ENCODE measurements around the gene RASGRF2. TPM values are rescaled to one million over a fixed set of nuclear protein-coding genes. Genes with fewer than 3 reads are reported as not detected.

RASGRF2 gene
- total RNA-seq, 1 donor from 2014 or later, result 2.1 TPM

DNA sequence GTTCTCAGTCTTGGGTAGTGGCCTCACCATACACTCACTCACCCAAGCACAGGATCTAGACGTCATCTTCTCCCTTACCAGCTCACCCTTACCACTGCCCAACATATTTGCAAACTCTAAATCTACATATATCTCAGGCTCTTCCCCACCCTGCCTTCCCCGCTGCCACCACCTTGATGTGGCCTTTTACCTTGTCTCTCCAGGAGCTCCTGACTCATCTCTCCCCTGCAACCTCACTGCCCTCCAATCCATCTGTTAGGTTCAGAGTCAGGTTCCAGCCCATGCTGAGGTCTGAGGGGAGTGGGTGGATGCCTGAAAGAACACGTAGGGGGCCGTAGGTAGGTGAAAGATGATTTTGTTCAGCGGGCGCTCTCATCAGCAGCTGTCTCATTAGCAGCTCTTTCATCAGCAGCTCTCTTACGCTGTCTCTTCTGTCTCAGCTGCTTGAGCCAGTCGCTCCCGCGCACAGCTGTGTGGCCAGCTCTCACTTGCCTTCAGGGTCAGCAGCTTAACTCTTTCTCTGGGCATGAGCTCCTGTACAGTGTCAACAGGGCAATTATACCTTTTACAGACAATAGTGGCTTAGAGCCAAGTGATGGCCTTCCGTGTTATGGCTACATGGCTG, 249.8 kb downstream of the RASGRF2 start:
- no peak for DNase-seq

DNA sequence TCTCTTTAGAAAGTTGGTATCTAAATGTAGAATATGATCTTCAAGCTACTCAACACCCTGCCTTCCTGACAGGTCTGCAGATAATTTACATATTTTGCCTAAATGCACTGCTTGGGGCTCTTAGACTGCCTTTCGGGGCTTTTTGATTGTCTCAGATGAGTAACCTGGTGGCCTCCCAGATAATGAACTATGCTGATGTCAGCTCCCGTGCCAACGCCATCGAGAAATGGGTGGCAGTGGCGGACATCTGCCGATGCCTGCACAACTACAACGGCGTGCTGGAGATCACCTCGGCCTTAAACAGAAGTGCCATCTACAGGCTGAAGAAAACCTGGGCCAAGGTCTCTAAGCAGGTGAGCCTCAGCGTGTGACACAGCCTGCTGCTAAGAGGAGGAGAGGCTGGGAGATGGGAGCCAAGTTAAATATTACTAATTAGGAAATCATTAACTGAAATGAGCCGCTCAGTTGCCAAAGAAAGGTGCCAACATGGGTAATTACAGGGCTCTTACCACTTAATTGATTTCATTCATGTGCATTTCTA, 252.1 kb downstream of the RASGRF2 start:
- no peak for DNase-seq

DNA sequence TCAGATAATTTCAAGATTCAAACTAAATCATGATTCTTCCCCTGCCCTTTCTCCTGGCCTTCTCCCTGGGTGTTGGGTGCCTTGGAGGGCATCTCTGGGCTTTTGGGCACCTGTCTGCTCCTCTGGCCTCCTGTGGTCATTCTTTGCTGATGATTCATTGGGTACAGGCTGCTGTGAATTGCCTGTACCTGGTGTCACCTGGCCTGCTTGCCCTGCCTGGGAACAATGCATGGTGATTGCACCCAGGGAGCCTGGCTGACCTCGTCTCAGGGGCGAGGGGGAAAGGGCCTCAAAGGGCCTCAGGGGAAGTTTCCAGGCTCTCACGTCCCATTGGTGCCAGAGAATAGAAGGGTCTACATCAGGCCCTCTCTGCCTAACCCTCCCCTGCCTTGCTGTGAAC, 252.9 kb downstream of the RASGRF2 start:
- DNase-seq, result no peak

DNA sequence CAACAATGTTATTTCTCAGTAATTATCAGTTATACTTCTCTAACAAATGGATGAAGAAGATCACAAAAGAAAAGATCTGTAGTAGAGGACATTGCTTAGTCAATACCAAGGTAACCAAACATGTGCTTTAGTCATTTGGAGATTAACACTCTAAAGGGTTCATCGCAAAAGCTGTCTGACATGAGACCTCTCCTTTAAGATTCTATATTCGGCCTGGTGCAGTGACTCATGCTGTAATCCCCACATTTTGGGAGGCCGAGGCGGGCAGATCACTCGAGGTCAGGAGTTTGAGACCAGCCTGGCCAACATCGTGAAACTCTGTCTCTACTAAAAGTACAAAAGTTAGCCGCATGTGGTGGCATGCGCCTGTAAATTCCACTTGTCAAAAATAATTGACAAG, 254.7 kb downstream of the RASGRF2 start:
- no peak for DNase-seq

DNA sequence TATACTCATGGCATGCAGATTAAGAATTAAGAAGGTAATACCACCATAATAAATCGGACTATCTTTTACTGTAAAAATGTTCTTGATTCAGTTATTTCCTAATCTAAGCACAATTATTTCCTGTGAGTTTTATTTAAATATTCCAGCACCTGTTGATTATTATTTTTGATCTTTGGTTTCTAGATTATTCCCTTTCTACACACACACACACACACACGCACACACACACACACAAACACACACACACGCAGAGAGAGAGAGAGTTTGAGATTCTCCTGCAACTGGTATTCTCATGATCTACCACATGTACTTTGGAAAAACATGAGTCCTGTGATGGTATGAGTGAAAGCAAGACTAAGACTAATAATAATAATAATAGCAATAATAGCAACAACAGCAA, 256.0 kb downstream of the RASGRF2 start:
- DNase-seq, result no peak

DNA sequence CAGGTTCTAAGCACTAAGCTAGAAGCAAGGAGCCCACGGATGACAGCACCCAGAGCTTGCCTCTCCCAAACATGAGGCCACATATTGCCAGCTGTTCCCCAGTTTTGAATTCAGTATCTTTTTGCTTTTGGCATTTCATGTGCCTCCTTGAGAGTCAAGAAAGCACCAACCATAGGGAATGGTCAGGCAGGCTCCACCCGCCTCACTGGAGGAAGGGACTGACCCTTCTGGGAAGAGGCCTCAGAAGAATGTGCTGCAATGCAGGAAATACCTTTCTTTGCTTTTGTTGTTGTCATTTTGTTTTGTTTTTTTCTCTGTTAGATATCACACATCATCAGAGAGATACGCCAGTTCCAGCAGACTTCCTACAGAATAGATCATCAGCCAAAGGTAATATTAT, 259.2 kb downstream of the RASGRF2 start:
- no peak for DNase-seq

- DNase-seq, result no peak
These were observed 262.1 kb downstream of the RASGRF2 start for GRCh38 chr5:81222285-81222684.

DNA sequence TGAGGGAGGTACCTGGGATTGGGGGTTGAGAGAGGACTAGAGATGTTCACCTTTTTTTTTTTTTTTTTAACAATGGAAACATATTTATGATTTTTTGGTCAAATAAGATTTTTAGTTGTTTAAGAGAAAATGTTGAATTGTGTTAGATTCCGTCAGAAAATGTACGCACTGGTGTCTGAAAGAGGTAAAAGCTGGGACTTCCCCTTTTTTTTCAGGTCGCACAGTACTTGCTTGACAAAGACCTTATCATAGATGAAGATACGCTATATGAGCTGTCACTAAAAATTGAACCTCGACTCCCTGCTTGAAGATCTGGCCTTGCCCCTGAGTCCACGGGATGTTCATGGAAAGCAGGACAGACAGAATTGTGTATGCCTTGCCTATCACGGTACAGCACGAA, 265.3 kb downstream of the RASGRF2 start:
- no peak for DNase-seq

- no peak for DNase-seq
These were observed 266.1 kb downstream of the RASGRF2 start for GRCh38 chr5:81226286-81226685.

- no peak for DNase-seq
These were observed 266.8 kb downstream of the RASGRF2 start for GRCh38 chr5:81226949-81227348.

GRCh38 chr5:81228084-81228483, 267.9 kb downstream of the RASGRF2 start:
- DNase-seq, result no peak

- no peak for DNase-seq
These were observed 270.3 kb downstream of the RASGRF2 start for GRCh38 chr5:81230416-81230815.

DNA sequence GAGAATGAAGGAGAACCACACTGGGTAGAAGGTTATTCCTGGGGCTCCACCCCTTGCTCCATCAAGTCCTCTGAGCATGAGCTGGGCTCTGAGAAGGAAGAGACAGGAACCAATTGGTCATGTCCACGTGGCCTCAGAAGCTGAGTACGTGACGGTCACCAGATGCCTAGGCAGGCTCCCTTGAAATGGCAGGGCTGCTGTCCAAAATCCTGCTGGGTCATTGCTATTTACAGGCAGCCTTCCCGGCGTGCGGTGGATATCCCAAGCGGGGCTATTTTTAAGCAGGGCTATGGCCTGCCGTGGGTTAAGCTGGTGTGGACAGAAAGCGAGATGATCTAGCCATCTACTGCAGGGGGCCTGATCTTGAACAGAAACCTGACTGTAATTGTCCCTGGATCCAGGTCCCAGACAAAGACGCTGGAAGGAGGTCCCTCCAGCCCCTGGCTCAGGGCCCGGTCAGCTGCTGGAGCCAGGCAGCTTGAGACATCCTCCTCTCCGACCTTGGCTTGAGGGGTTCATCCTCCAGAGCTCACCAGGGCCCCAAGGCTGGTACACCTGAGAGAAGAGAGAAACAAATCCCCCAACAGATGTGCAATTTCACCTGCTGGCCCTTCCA, 272.4 kb downstream of the RASGRF2 start:
- DNase-seq, result no peak

DNA sequence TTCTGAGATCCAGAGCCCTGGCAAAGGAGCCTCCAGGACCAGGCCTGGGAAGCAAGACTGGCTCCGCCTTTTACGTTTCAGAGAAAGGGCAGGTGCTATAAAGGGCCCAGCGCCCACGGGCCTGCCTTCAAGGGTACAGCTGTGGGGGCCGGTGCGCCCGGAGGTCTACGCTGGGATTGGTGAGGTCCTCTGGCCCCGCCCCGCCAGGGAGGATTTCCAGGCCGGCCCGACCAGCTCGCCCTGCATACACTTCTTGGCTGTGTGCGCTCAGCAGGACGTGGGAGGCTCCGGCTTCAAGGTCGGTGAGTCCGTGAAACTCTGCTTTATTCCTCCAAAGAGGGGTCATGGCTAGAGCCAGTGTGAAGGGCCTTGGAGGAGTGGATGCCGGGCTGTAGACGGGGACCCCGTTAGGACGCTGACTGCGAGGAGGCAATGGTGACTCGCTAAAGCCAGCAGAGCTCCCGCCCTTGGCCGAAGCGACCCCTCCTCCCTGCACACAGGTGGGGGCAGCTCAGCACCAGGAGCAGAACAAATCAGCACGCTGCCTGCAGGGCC, 273.0 kb downstream of the RASGRF2 start, which contains the start of gene CKMT2:
Gene CKMT2 (plus strand): TSS at position 243 of the 555 bp plus-strand sequence. CDS start 17,811 bp downstream, outside the sequence.
- DNase-seq, result no peak

DNA sequence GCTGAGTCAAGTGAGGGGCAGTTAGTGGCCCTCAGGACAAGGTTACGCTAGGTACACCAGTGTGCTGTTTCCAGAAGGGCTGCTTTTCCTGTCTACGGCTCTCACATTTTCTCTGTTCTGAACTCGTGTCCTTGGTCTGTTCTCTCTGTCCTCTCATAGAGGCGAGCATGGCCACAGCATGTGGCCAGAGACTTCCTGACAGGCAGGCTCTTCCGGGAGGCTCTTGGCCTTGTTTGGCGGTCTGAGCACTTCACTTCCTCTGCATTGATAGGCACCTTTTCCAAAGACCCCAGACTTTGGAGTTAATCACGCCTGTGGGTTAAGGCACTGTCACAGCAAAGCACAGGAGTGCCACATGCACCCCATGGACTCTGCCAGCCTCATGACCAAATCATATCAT, 274.1 kb downstream of the RASGRF2 start:
- DNase-seq, result no peak

GRCh38 chr5:81234801-81235200, 274.6 kb downstream of the RASGRF2 start:
- no peak for DNase-seq

DNA sequence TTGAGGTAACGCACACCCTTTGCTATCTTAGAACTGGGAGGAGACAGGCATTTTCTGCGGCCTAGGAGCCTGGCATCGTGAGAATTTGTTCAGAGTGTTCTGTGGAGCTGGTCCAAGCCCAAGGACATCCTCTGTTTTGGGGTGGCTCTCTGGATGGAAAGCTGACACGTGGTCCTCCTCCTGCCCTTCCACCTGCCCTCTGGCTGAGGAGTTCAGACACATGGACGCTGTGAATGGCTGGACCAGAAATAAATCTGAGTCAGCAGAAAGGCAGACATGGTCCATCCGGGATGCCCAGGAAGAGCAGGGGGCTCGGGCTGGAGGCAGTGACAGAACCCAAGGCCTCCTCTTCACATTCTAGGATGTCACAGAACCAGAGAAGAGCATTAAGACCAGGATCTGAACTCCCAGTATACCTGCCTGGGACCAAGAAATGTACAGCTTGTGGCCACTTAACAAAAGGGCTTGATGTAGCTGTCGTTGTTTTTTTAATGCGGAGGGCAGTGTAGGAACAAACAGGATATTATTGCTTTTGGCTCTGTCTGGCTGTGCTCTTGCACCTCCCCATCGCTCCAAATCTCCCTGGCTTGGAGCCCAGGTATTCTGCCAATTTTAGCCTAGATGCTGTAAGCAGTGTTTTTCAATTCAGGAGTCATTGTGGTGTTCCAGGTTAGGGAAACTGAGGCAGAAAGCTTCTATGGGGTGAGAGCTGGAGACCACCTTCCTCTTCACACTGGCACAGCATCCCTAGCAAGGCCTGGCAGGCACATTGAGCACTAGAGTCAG, 275.3 kb downstream of the RASGRF2 start:
- DNase-seq, result no peak

- DNase-seq, result no peak
These were observed 278.3 kb downstream of the RASGRF2 start for GRCh38 chr5:81238460-81238859.

GRCh38 chr5:81239613-81240012, 279.4 kb downstream of the RASGRF2 start:
- DNase-seq, result no peak

DNA sequence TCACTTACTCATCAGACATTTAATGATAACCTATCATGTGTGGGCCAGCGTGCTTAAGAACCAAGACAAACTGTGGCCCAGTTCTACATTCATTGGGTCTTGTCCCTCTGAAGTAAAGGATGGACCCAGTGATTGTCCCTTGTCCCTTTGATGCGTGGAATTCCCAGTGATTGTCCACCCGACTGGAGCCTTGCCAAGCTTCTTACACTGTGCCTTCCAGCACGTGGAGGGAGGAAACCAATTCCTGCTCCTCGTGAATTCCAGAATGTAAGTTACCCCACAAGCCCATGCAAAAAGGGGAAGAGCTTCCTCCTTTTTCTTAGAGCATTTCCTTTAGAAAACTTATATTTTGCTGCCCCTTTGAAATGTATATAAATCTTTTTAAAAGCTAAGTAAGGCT, 280.8 kb downstream of the RASGRF2 start:
- no peak for DNase-seq

- DNase-seq, result no peak
These were observed 281.9 kb downstream of the RASGRF2 start for GRCh38 chr5:81241961-81242648.

- DNase-seq, result no peak
These were observed 282.8 kb downstream of the RASGRF2 start for GRCh38 chr5:81242906-81243436.

All from skin of body (tissue), 2 donors.